NCI-H1436 treated with DMSO at 0.1 percent for 48 hours (cell line): ENCODE results near the gene ZNF729.
"Not testable (repeated sequence)": the region's sequence is repeated elsewhere in the genome, so short reads cannot be mapped to it uniquely, and the experiment has no call there.

Source experiments
- DNase-seq: peaks from one replicate; lab custom pipeline; 2025; lab: John Stamatoyannopoulos, UW

The ZNF729 gene

DNA sequence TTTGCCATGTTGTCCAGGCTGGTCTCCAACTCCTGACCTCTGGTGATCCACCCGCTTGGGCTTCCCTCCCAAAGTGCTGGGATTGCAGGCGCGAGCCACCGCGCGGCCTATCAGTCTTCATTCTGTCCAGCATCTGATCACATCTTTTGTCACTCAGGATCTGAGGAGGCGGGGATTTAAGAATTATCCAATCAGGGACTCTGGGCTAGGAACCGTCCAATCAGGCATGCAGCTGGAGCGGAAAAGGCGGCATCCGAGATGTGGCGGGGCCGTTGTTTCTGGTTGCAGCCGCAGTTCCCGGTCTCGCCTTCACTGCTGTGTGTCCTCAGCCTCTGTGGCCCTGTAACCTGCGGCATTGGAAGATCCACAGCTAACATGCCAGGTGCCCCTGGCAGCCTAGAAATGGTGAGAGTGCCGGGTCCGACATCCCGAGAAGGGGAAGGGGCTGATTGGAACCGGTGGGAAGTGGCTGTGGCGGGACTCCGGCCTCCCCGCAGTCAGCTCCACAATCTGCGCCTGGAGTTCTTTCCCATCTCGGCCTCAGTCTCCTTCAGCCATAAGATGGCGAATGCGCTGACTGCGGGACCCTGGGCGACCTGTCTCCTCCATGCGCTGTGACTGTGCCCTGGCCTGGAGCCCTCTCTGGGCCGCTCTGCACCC, at the start of gene ZNF729:
Gene ZNF729 (plus strand): TSS at position 291 of the 660 bp plus-strand sequence. CDS start 85 bp downstream, at position 376.
- no peak for DNase-seq

DNA sequence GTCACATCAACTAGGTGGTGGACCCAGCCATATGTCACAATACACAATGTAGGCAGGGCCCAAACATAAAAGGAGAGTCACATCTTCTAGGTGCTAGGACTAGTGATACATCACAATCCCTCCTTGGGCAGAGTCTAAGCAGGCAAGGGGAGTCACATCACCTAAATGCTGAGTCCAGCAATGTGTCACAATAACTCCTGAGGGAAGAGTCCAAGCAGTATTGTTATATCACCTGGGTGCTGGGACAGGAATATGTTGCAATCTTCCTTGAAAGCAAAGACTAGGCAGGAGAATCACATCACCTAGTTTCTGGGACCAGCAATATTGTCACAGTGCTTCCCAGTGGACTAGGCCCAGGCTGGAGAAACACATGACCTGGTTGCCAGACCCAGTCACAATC, 29.4 kb upstream of the ZNF729 start:
- no peak for DNase-seq

DNA sequence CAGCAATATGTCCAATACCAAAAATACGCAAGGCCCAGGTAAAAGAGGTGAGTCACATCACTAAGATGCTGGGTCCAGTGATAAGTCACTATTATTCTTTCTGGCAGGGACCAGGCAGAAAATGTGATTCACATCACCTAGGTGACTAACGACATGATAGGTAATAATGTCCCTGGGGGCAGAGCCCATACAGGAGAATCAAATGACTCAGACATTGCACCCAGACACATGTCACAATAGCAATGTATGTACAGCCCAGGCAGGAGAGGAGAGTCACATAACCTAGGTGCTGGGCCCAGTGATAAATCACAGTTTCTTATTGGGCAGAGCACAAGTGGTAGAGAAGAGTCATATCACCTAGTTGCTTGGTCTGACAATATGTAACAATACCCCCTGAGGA, 28.9 kb upstream of the ZNF729 start:
- no peak for DNase-seq

DNA sequence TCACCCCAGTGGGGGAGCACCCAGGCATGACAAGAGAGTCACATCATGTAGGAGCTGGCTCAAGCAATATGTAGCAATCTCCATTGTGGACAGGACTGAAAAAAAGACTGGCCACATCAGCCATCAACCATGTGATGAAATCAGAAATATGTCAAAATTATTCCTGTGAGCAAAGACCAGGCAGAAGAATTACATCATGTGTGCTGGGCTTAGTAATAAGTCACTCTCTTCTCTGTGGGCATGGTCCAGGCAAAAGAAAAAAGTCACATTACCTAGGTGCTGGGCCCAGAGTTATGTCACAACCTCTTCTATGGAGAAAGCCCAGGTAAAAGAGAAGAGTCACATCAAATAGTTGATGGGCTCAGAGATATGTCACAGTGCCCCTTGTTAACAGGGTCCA, 28.3 kb upstream of the ZNF729 start:
- no peak for DNase-seq

DNA sequence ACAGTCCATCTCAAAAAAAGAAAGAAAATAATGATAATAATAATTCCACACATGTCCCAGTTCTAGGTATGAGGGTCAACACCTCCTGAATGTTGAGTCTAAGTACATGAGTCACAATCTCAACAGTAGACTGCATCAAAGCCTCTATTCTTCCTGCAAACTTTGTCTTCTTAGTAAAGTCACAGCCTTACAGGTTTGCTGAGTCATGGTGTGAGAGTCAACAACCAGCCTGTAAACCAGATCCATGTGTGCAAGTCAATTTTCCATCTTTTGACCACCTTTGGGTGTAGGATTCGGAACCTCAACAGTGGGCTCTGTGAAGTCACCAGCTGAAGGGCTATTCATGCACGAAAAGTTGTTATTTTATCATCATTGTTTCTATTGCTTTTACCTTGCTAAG, 25.7 kb upstream of the ZNF729 start:
- DNase-seq, result no peak

DNA sequence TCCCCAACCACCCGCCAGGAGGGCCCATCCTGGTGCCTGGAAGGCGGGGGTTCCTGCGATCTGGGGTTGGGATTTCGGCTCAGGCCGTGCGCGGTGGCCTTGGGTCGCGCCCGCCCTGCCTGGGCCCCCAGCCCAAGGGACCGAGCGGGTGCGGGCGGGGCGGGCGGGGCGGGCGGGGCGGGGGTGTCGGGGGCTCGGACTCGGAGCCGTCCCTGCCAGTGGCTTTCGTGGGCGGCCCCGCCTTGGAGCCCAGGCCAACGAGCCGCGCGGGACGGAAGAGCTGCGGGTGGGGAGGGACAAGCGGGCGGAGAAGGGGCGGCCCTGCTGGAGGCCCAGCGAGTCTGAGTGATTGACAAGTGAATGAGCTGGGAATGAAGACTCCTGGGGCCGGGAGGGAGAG, 24.6 kb upstream of the ZNF729 start:
- DNase-seq, result no peak

DNA sequence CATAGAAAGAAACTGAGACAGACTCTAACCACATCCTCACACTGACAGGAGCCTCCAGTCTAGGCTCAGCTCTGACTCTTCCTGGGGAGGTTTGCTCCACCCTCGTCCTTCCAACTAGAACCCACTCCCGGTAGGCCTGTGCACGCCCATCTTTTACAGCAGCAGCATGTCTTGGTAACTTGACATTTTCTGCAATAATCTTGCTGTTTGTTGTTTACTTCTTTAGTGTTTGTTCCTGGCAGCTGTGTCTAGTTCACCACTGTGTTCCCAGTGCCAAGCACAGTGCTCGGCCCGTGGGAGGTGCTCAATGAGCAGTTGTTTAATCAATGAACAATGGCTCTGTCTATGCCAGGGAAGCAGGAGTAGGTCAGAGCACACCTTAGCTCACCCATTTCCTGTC, 23.1 kb upstream of the ZNF729 start:
- no peak for DNase-seq

DNA sequence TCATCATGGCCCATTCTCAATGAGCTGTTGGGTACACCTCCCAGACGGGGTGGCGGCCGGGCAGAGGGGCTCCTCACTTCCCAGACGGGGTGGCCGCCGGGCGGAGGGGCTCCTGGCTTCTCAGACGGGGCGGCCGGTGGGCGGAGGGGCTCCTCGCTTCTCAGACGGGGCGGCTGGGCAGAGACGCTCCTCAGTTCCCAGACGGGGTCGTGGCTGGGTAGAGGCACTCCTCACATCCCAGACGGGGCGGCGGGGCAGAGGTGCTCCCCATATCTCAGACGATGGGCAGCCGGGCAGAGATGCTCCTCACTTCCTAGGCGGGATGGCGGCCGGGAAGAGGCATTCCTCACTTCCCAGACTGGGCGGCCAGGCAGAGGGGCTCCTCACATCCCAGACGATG, 35.3 kb downstream of the ZNF729 start:
- DNase-seq, result not testable (repeated sequence)

DNA sequence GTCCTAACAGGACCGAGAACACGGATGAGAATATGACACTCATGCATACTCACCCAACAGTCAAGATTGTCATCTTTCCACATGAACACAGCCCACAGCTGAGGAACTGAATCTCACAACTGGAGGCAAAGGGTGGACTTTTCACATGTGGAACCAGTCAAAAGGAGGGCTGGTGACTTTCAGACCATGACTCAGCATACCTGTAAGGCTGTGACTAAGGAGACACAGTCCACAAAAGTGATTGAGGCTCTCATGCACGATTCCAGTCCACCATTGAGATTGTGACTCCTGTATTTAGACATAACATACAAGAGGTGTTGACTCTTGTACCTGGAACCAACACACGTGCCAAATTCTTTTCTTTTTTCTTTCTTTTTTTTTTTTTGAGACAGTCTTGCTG, 40.0 kb downstream of the ZNF729 start:
- no peak for DNase-seq

DNA sequence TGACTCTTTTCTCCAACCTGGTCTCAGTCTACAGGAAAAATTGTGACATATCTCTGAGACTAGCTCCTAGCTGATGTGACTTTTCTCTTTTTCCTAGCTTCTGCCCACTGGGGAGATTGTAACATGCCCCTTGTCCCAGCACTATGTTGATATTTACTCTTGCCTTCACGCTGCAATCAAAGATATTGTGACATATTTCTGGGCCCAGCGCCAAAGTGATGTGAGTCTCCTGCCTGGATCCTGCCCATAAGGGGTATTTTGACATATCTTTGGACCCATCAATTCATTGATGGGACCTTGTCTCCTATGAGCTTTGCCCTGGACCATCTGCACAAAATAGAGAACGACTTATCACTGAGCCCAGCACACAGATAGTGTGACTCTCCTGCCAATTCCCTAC, 41.1 kb downstream of the ZNF729 start:
- DNase-seq, result no peak

DNA sequence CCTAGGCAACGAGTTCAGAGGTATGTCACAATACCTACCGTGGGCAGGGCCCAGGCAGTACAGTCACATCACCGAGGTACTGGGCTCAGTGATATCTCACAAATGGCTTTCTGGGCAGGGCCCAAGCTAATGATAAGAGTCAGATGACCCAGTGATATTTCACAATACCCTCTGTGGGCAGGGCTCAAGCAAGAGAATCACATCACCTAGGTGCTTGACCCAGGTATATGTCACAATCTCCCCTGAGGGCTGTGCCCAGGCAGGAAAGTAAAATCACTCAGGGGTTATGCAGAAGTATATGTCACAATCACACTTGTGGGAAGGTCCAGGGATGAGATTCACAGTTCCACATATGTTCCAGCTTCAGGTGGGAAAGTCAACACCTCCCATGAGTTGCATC, 45.3 kb downstream of the ZNF729 start:
- DNase-seq, result no peak

DNA sequence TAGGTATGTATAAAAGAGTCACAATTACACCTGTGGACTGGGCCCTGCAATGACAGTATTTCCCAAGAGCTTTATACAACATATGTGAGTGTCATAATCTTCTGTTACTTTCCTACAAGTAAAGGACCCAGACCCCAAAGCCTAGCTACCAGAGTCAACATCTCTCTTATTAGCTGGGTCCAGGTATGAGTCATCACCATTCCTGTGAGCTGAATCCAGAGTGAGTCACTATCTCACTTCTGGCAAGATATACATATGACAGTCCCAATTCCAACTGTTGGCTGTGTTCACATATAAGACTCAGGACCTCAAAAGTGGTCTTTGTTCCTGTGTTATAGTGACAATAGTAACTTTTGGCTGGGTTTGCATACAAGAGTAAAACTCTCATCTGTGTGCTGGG, 46.7 kb downstream of the ZNF729 start:
- no peak for DNase-seq

DNA sequence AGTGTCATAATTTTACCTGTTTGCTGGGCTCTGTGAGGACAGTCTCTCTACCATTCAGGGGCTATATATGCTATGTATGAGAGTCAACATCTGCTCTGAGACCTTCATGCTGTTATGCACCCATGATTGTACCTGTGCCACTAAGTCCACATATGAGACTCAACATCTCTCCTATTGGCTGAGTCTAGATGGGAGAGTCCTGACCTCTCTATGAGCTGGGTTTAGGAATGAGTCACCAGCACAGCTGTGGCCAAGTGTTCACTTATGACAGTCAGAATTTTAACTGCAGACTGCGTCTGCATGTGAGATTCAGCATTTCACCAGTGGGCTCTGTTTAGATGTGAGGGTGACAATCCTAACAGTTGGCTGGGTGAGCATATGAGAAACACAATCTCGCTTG, 49.5 kb downstream of the ZNF729 start:
- DNase-seq, result no peak

DNA sequence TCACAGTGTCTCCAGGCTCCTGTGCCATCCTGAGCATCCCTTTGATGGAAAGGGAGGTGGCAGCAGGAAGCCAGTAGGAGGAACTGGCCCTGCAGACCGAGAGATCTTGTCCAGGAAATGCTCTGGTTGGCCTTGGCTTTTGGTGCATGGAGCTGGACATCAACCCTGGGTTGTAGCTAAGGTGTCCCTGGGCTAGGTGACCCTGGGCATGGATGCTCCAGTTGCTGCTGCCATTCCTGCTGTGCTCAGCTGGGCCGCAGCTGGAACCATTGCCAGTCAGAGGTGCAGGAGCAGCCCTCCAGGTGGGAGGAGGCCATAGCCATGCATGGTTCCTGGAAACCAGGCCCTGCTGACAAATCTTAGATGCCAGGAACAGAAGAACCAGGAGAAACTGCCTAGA, 68.4 kb downstream of the ZNF729 start:
- DNase-seq, result no peak
